ENCODE data around the gene PSMD13.
"Not testable (repeated sequence)": the region's sequence is repeated elsewhere in the genome, so short reads cannot be mapped to it uniquely, and the experiment has no call there.

DNA sequence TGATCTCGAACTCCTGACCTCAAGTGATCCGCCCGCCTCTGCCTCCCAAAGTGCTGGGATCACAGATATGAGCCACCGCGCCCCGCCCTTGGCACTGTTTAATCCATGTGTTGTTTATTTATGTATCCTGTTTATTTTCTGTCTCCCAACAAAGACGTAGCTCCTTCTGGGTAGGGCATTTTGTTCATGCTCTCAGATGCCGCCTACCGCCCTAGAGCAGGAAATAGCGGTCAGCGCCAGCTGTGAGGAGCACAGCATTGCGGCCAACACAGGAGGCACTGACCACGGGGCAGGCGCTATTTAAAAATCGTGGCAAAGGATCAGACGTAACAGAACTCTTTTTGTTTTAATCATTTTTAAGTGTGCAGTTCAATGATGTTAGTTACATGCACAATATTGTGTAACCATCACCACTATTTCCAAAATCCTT lies 32.0 kb downstream of the PSMD13 start:
- not testable (repeated sequence) for TF ChIP-seq FOXM1 (IDR thresholded peaks at IDR 0.05; ENCODE audit: borderline replicate concordance); CTBP1 (IDR thresholded peaks at IDR 0.05; ENCODE audit: borderline replicate concordance); HDGF (IDR thresholded peaks at IDR 0.05; ENCODE audit: borderline replicate concordance); SUZ12 (IDR thresholded peaks at IDR 0.05); TARDBP (IDR thresholded peaks at IDR 0.05)

Data from HEK293T (cell line).